C4-2B (cell line): ENCODE measurements around the gene BTRC.

ENCODE experiments used
- H3K27ac ChIP-seq: fragments of 450-650 bp; 2 replicates; pipeline ENCODE4 v1.5.1; 2017
- CTCF ChIP-seq: fragments of 450-650 bp; conservative IDR thresholded peaks from 2 replicates; pipeline ENCODE4 v1.5.1; 2017; ENCODE audit warnings: mild to moderate bottlenecking
- ZFX ChIP-seq: fragments of 450-650 bp; IDR thresholded peaks from 2 replicates; pipeline ENCODE4 v1.6.1; 2017

Gene BTRC

DNA sequence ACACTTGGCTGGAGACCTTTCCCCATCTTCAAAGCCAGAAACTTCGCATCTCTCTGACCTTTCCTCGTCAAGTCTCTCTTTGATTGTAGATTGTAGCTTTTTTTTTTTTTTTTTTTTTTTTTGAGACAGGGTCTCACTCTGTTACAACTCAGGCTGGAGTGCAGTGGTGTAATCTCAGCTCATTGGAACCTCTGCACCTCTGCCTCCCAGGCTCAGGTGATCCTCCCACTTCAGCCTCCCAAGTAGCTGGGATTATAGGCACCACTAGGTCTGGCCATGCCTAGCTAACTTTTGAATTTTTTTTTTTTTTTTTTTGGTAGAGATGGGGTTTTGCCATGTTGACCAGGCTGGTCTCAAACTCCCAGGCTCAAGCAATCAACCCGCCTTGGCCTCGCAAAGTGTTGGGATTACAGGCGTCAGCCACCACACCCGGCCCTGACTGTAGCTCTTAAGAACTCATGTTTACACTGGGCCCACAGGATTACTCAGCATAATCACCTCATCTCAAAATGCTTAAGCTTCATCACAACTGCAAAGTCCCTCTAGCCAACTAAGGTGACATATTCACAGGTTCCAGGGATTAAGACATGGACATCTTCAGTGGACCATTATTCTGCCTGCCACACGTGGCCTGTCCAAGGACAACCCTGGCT lies 222.4 kb downstream of the BTRC start:
- H3K27ac ChIP-seq = no peak overlapping the region
- TF ChIP-seq CTCF (no peak), ZFX (no peak)

DNA sequence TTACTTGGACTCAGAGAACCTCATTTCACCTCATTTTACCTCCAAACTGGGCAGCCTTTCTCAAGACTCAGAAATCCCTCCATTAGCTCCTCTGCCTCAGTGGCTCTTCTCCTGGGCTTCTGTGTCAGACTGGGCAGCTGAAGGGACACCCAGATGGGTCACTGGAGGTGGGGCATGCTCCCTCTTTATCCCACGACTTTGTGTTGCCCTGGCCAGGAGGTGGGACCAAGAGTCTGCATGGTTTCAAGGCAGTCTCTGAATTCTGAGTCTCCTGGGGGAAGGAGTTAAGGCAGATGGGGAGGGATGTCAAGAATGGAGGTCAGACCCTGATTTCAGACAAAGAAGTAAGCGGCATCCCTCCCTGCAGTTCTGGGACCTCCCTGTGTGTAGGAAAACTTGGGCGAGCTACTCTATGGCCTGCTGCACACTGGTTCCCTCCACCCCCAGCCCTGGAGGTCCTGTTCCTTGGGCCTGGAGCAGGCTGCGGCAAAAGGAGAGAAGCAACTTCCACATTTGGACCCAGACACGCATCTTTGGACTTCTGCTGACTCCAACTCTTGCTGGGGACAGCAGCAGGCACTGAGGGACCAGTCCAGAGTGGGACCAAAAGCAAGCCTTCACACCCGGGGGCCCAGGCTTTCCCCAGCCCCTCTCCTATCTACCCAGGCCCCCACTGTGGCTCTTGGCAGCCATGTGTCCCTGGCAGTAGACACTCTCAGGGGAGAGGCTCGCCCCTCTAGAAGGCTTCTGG lies 223.3 kb downstream of the BTRC start:
- no peak for TF ChIP-seq ZFX
- TF ChIP-seq CTCF = no peak
- no peak overlapping the region for H3K27ac ChIP-seq

- TF ChIP-seq CTCF = no peak
- TF ChIP-seq ZFX = no peak
- no peak overlapping the region for H3K27ac ChIP-seq
Measured at GRCh38 chr10:101578192-101578591, 224.2 kb downstream of the BTRC start.

DNA sequence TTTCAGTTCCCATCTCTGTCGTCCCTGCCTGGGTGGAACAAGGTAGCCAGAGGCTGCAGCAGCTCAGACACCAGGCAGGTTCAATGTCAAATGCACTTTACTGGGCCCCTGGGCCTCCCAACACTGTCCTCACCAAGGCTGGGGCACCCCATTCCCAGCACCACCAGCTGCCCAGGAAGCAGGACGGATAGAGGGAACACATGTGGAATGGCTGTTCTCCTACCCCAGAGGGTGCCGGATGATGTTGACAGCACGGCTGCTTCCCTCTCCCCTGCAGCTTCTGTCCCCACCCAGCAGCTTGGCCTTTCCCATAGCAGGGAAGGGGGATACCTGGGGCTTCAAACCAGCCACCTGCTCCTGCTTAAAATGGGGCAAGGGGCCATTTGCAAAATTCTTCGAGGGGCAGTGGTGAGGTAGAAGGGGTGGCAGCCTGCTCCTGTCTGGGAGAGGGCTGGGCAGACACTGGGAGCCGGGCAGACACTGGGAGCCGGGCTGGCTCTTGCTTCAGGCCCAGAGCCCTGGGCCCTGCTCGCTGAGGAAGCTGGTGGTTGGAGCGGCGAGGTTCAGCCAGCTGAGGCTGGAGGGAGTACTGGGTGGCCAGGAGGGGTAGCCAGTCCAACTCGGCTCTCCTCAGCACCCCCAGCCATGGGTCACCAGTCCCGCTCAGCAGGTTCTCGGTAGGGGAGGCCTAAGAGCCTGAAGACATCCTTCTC lies 225.0 kb downstream of the BTRC start:
- no peak overlapping the region for H3K27ac ChIP-seq
- TF ChIP-seq ZFX = no peak
- no peak for TF ChIP-seq CTCF

DNA sequence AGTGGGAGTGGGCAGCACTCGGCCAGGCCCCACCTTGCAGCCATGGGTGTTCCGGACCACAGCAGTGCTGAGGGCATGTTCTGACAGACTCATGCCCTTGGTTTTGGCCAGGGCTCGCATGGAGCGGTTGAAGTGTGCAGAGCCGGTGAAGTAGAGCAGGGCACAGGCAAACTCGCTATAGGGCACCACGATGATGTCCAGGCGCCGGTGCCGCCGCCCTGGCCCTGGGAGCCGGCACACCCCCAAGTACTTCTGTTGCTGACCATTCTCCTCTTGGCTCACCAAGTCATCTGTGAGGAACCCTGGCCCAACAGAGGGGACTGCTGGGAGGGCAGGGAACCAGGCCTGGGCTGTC lies 225.5 kb downstream of the BTRC start:
- H3K27ac ChIP-seq = no peak overlapping the region
- no peak for TF ChIP-seq ZFX
- TF ChIP-seq CTCF = no peak

DNA sequence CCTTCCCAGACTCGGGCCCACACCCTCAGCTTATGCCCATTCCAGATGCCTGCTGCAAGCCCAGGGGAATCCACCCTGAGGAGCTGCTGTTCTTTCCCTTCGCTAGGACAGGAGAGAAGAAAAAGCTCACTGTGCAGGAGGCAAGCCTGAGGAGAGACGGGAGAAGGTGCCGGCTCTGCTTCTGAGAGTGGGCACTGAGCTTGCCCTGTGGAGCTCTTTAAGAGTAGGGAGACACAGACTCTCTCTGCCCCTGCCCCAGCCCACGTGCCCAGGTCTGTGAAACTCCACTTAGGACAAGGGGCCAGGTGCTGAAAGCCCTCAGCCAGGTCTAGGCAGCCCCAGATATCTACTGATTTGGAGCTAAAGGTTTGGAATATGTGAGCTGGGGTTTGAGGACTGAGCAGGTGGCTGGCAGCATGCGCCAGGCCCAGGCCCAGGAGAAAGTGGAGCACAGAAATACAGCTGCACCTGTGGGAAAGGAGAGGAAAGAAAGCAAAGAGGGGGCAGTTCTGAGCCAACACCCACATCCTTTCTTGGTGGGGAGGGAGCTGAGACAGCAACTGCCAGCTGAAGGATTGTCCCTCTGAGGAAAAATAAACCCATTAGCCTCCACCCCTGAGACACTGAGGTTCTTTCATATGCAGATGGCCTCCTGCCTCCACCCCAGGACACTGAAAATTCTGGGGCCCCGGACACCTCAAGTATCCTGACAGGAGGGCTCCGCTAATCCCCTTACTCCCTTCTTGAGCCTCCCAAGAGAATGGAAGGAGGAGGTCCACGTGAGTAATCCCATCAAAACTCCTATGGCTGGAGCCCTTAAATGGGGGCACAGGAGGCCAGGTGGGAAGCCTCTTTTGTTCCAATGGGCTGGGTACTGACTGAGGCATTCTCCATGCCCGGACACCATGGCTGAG lies 226.8 kb downstream of the BTRC start:
- H3K27ac ChIP-seq = no peak overlapping the region
- TF ChIP-seq ZFX = no peak
- TF ChIP-seq CTCF = no peak
